K562 (cell line): ENCODE results near the gene RBM17. TPM values are rescaled to one million over a fixed set of nuclear protein-coding genes. Genes with fewer than 3 reads are reported as not detected.

Experiments used
- ATAC-seq: fragments of 200-7000 bp; cut with Tn5 transposase; 3 replicates; pipeline ENCODE4 v1.9.1; 2020; ENCODE audit warnings: moderate library complexity
- BruUV-seq: library from RNA; stranded (reverse); fragments of 400-500 nt; replicated peaks from 2 replicates; lab custom pipeline; 2021; lab: Mats Ljungman, UMichigan
- CTCF ChIA-PET: fragments of 300-600 bp; formaldehyde crosslinking; extraction: SDS; loops from one replicate; lab custom pipeline; 2021; ENCODE audit warnings: low intra/inter-chr PET ratio; lab: Yijun Ruan, JAX
- POLR2A ChIA-PET: fragments of 300-600, 350-650 bp; sonication (Branson Sonifier 250); formaldehyde crosslinking; extraction: SDS; loops from one replicate; lab custom pipeline; 2021; ENCODE audit warnings: antibody characterized with exemption, inconsistent platforms; lab: Yijun Ruan, JAX
- DNase-seq, 4 experiments: peaks; one replicate each; pipeline versions ENCODE4 v3.0.0 to v3.0.0-alpha.2; 2011 to 2018; ENCODE audit warnings: low spot score in 3 of 4, mixed read lengths in 3 of 4; ENCODE audit errors: extremely low read depth in 1 of 4
- FAIRE-seq: peaks from 2 replicates; lab custom pipeline; 2011; peaks lifted over from hg19 to GRCh38; lab: Jason Lieb, UNC
- H2AFZ ChIP-seq: 2 replicates; pipeline ENCODE4 v1.6.0; 2011; ENCODE audit warnings: low read depth, low read length, control low read depth, inconsistent platforms
- H3K27ac ChIP-seq: fragments of 200-600 bp; 3 replicates; pipeline ENCODE4 v1.8.0; 2011; ENCODE audit warnings: low read depth, mild to moderate bottlenecking, control low read depth, inconsistent platforms, low read length, moderate library complexity, mixed read lengths; ENCODE audit errors: extremely low read depth
- H3K27me3 ChIP-seq, 2 experiments: fragments of 300-600 bp in 1 of 2; 2 replicates in 1 of 2; 3 replicates in 1 of 2; pipeline versions ENCODE4 v1.6.0 to v1.8.0; 2011; ENCODE audit warnings: inconsistent platforms in 2 of 2, low read length in 2 of 2, mild to moderate bottlenecking in 1 of 2, mixed read lengths in 1 of 2, moderate library complexity in 1 of 2; ENCODE audit not compliant: control insufficient read depth in 2 of 2, insufficient read depth in 2 of 2
- H3K36me3 ChIP-seq: fragments of 300-600 bp; 3 replicates; pipeline ENCODE4 v1.8.0; 2011; ENCODE audit warnings: mild to moderate bottlenecking, low read length, inconsistent platforms; ENCODE audit not compliant: control insufficient read depth, insufficient read depth
- H3K4me1 ChIP-seq, 2 experiments: fragments of 200-600 bp in 1 of 2; replicated peaks in 1 of 2; 2 replicates in 1 of 2; 3 replicates in 1 of 2; pipeline versions ENCODE4 v1.5.1 to v1.8.0; 2011; ENCODE audit warnings: inconsistent platforms in 2 of 2, low read length in 2 of 2, mild to moderate bottlenecking in 1 of 2, mixed read lengths in 1 of 2, moderate library complexity in 1 of 2; ENCODE audit not compliant: control insufficient read depth in 2 of 2, insufficient read depth in 2 of 2
- H3K4me2 ChIP-seq: 2 replicates; pipeline ENCODE4 v1.6.1; 2011; ENCODE audit warnings: low read length, control low read depth, inconsistent platforms, mixed read lengths; ENCODE audit not compliant: insufficient read depth
- H3K4me3 ChIP-seq: fragments of 200-600 bp; sonication (generic), shearing (Covaris generic); 2 replicates; pipeline ENCODE4 v1.5.1; 2016; ENCODE audit warnings: control low read depth, inconsistent platforms
- H3K79me2 ChIP-seq: fragments of 200-600 bp; 3 replicates; pipeline ENCODE4 v1.8.0; 2011; ENCODE audit warnings: low read length, inconsistent platforms; ENCODE audit not compliant: control insufficient read depth, insufficient read depth
- H3K9ac ChIP-seq, 2 experiments: 2 replicates each; pipeline versions ENCODE4 v1.6.0 to v1.6.1; 2011; ENCODE audit warnings: low read depth in 2 of 2, low read length in 2 of 2, control low read depth in 1 of 2, inconsistent platforms in 1 of 2, mild to moderate bottlenecking in 1 of 2, mixed read lengths in 1 of 2; ENCODE audit not compliant: insufficient read depth in 1 of 2
- H3K9me1 ChIP-seq: one replicate; pipeline ENCODE4 v1.6.0; 2011; ENCODE audit warnings: inconsistent platforms, mild to moderate bottlenecking, low read length, moderate library complexity; ENCODE audit not compliant: control insufficient read depth, insufficient read depth
- H3K9me3 ChIP-seq: replicated peaks from 2 replicates; pipeline ENCODE4 v1.5.1; 2011; ENCODE audit warnings: low read depth, low read length, inconsistent platforms; ENCODE audit not compliant: control insufficient read depth, insufficient read depth
- H4K20me1 ChIP-seq: replicated peaks from 2 replicates; pipeline ENCODE4 v1.6.1; 2011; ENCODE audit warnings: low read length, inconsistent platforms, mixed read lengths; ENCODE audit not compliant: control insufficient read depth, insufficient read depth
- BMI1 ChIP-seq: fragments of 150-350 bp; IDR thresholded peaks from 2 replicates; pipeline ENCODE4 v1.6.1; 2014; ENCODE audit warnings: low read length
- DPF2 ChIP-seq: fragments of 450-650 bp; IDR thresholded peaks from 2 replicates; pipeline ENCODE4 v1.6.1; 2016
- NKRF ChIP-seq: fragments of 450-650 bp; IDR thresholded peaks from 2 replicates; pipeline ENCODE4 v1.6.1; 2016; ENCODE audit warnings: borderline replicate concordance
- SPI1 ChIP-seq: IDR thresholded peaks from 2 replicates; pipeline ENCODE4 v1.6.1; 2011; ENCODE audit warnings: low read depth, low read length, control low read depth, borderline replicate concordance
- ZFP36 ChIP-seq: fragments of 150-350 bp; IDR thresholded peaks from 2 replicates; pipeline ENCODE4 v1.6.1; 2018; ENCODE audit warnings: low read length, low read depth; ENCODE audit not compliant: partially characterized antibody
- ZNF384 ChIP-seq: IDR thresholded peaks from 2 replicates; pipeline ENCODE4 v1.6.1; 2012; ENCODE audit warnings: low read depth, low read length, improper control_type of control experiment
- WGBS: fragments of 100-300 bp; shearing (Covaris generic); methylation state at CpG from one replicate; pipeline ENCODE4 v1.1.6; 2016; ENCODE audit warnings: low coverage, mixed read lengths; ENCODE audit not compliant: insufficient coverage; ENCODE audit errors: missing lambda C conversion rate; 5-methylcytosine and 5-hydroxymethylcytosine counted together
- in situ Hi-C: fragments of 300-500 bp; cut with MboI; formaldehyde crosslinking; loops from 4 replicates; pipeline ENCODE4 v1.15.0; 2018; ENCODE audit warnings: inconsistent platforms, mixed read lengths
- intact Hi-C: fragments of 100-400 bp; cut with micrococcal nuclease; formaldehyde crosslinking; loops from 2 replicates; pipeline ENCODE4 v1.14.2; 2022
- polyA plus RNA-seq, 8 experiments: library from polyadenylated mRNA; depleted of rRNA in 4 of 8; stranded (reverse) in 5 of 8; unstranded in 3 of 8; fragments of >200 nt; fragmentation: Nextera tagmentation in 2 of 8; fragmentation: Illumina TruSeq in 1 of 8; extraction: Ambion mirVana in 2 of 8; extraction: Trizol in 1 of 8; gene quantifications; 2 replicates each; pipeline versions ENCODE4 v1.2.1 to v1.2.3, GENCODE V29; 2011 to 2014; ENCODE audit warnings: inconsistent platforms in 1 of 8, missing spikeins in 1 of 8
- total RNA-seq, 7 experiments: library from RNA; depleted of rRNA in 6 of 7; stranded (reverse); fragments of >200 nt in 6 of 7; fragmentation: Illumina TruSeq in 2 of 7; extraction: Trizol in 2 of 7; gene quantifications; 2 replicates each; pipeline versions ENCODE4 v1.2.1 to v1.2.3, GENCODE V29; 2011 to 2021; ENCODE audit warnings: low replicate concordance in 1 of 7

Gene RBM17
- total and polyA plus RNA-seq, 9 of the 15 experiments (the other 6 are each of a cell fraction or from before 2014, with no cell fraction given), result 23.6 to 217 (median 124) TPM

DNA sequence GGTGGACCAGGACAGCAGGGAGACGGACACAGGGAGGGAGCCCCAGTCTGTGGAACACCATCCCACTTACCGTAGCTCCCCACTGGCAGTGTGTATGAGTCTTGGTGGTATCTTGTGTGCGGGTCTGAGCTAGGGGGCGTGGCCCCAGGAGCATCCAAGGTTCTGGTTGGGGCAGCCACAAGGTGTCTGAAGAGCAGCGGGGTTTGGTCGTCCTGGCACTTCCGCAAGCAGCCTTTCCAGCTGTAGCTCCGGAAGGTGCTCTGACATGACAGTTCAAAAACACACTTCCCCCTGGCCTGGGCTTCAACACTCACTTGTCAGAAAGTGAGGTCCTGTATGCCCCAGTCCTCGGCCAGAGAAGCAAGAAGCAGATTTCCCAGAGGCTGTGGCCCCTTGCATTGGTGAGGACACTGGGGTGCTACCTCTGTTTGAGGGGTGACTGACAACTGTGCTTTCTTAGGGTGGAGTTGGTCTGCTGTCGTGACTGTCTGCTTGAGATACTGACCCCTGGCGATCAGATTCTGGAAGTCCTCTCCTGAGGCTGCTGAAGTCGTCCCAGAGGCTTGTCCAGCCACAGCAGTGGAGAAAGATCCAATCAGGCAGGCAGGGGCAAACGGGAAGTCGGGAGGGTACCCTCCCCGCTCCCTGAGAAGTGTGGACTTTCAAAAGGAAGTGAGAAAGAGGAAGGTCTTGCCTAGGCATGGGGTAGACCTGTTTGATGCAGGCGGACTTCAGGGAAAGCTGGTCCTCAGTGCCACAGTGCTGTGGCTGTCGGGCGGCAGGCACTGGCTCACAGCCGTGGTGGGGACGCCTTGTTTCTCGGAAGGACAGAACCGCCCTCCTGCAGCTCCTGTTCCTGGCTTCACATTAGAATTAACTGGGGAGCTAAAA lies 62.5 kb downstream of the RBM17 start (continued):
- TF ChIP-seq ZFP36 (peak; percentile 6), DPF2 (peak; percentile 31; the same call in 1 of the 2 replicates), ZNF384 (no peak), NKRF (peak; percentile 74)

DNA sequence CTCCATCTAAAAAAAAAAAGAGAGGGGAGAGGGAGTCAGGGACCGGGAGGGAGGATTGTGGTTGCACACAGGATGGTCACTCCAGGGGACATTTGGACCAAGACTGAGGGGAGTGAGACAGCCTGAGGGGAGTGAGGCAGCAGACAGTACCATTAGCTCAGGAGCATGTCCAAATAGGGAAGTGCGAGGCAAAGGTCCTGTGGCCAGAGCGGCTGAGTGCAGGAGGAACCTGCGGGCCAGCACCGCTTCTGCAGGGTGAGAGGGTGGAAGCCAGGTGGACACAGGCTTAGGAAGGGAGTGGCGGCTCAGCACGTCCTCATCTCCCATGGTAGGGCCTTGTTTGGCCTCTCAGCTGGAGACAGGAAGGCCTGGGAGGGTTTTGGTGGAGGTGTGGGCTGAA lies 65.0 kb downstream of the RBM17 start:
- CTCF ChIA-PET, result no interaction called here
- TF ChIP-seq SPI1 (peak; percentile 56; the same call in 1 of the 2 replicates), BMI1 (no peak)
- intact Hi-C loops (loop anchor here (5.0 kb wide), 1 partner anchor 47 kb away; no protein-coding TSS in a partner anchor), in situ Hi-C loops (no loop called here)
- no peak for FAIRE-seq
- no TSS peak for BruUV-seq
- no peak for ATAC-seq
- Histone ChIP-seq H3K79me2 (peaks cover 44% of the 10 kb centered on the region), H3K4me1 (peaks cover 7 to 19% of the 10 kb centered on the region in 2 experiments), H3K4me3 (no peak overlapping the region), H3K9me3 (no peaks in the 10 kb centered on the region), H4K20me1 (peaks cover 11% of the 10 kb centered on the region), H2AFZ (no peak overlapping the region), H3K4me2 (no peak overlapping the region), H3K9ac (no peak overlapping the region), H3K36me3 (no peaks in the 10 kb centered on the region), H3K9me1 (no peaks in the 10 kb centered on the region), H3K27me3 (no peaks in the 10 kb centered on the region), H3K27ac (no peak overlapping the region)
- 91% methylated on average over 3 of the region's 7 CpGs for WGBS
- POLR2A ChIA-PET, result interaction anchor here (0.5 kb wide), 1 partner anchor 223 kb away, joined by 3 read pairs; no protein-coding TSS in a partner anchor
- DNase-seq, result no peak
